Uterus (tissue), 4 donors: Measurements from ENCODE around the gene CMAS. TPM values are rescaled to one million over a fixed set of nuclear protein-coding genes. Genes with fewer than 3 reads are reported as not detected.

ENCODE experiments used
- DNase-seq, 2 donors: peaks; one replicate each; pipeline ENCODE4 v3.0.0-alpha.2; 2019 to 2020
- H3K27ac ChIP-seq, 2 donors: fragments of 200-600 bp; sonication (generic); 1 replicate in 1 of 2; 2 replicates in 1 of 2; pipeline ENCODE4 v1.5.1; 2016 to 2018
- H3K27me3 ChIP-seq, 2 donors: fragments of 200-600 bp; sonication (generic); one replicate each; pipeline ENCODE4 v1.5.1; 2018 to 2019; ENCODE audit warnings: control low read depth in 1 of 2
- H3K36me3 ChIP-seq, 2 donors: fragments of 200-600 bp; sonication (generic); one replicate each; pipeline ENCODE4 v1.5.1; 2019; ENCODE audit warnings: control low read depth in 1 of 2
- H3K4me1 ChIP-seq, 2 donors: fragments of 200-600 bp; sonication (generic); one replicate each; pipeline ENCODE4 v1.5.1; 2018 to 2019; ENCODE audit warnings: control low read depth in 1 of 2
- H3K4me3 ChIP-seq, 2 donors: fragments of 200-600 bp; sonication (generic); 1 replicate in 1 of 2; 2 replicates in 1 of 2; pipeline ENCODE4 v1.5.1; 2018 to 2019; ENCODE audit warnings: mild to moderate bottlenecking in 1 of 2
- H3K9me3 ChIP-seq, 2 donors: fragments of 200-600 bp; sonication (generic); one replicate each; pipeline ENCODE4 v1.5.1; 2019; ENCODE audit warnings: control low read depth in 1 of 2
- CTCF ChIP-seq, 4 experiments: fragments of 200-600 bp in 2 of 4; fragments of 450-650 bp in 2 of 4; sonication (generic) in 2 of 4; IDR thresholded peaks; one replicate each; pipeline ENCODE4 v1.5.1; 2016 to 2019; ENCODE audit warnings: antibody characterized with exemption in 4 of 4, mild to moderate bottlenecking in 2 of 4, moderate library complexity in 1 of 4
- POLR2A ChIP-seq, 2 donors: fragments of 450-650 bp; IDR thresholded peaks; one replicate each; pipeline ENCODE4 v1.6.1; 2016; ENCODE audit warnings: antibody characterized with exemption in 2 of 2, mild to moderate bottlenecking in 1 of 2, moderate library complexity in 1 of 2
- intact Hi-C: fragments of 100-400 bp; cut with DNase I; formaldehyde crosslinking; loops from one replicate; pipeline ENCODE4 v1.15.1; 2023; ENCODE audit warnings: low total_unique reads
- total RNA-seq, 4 donors: library from RNA; depleted of rRNA in 3 of 4; stranded (reverse); fragments of >200 nt in 3 of 4; gene quantifications; one replicate each; pipeline versions ENCODE4 v1.1.0 to v1.2.4, GENCODE V29; 2014 to 2023
- donor health status: DM: yes; HTN: yes; CAD: no.

CMAS gene
- total RNA-seq, 4 donors from 2014 or later, result 34.8 to 53.2 (median 39.9) TPM

DNA sequence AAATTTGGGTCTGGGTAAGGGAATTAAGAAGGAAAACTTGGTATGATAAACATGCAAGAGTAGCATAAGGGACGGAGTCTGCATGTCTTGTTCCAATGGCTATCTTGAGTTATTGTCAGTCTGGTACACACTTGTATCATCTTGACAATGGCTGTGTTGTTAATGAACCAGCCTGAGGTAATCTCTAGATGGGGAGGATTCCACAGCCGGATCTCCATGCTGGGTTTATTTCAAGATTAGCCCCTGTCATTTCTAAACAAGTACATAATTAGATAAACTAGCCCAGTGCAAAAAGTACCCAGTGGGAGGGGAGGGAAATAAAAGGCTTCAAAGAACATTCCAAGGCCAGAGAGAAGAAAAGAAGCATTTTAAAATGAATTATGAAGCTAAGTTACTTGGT is 16.5 kb upstream of the CMAS start:
- DNase-seq, result no peak
- Histone ChIP-seq H3K4me1 (no peaks in the 10 kb centered on the region), H3K27ac (no peak overlapping the region), H3K27me3 (no peaks in the 10 kb centered on the region), H3K9me3 (no peaks in the 10 kb centered on the region), H3K36me3 (no peaks in the 10 kb centered on the region), H3K4me3 (no peak overlapping the region)
- intact Hi-C loops, result no loop called here
- no peak for TF ChIP-seq POLR2A (IDR thresholded peaks at IDR 0.05)
- no peak for TF ChIP-seq CTCF (IDR thresholded peaks at IDR 0.05)

- TF ChIP-seq POLR2A (IDR thresholded peaks at IDR 0.05), result no peak
- no peak for TF ChIP-seq CTCF (IDR thresholded peaks at IDR 0.05)
- intact Hi-C loops, result no loop called here
- Histone ChIP-seq H3K27ac (no peak overlapping the region), H3K9me3 (no peaks in the 10 kb centered on the region), H3K4me1 (peaks cover 0 to 3% of the 10 kb centered on the region in 2 donors), H3K4me3 (no peak overlapping the region), H3K36me3 (no peaks in the 10 kb centered on the region), H3K27me3 (no peaks in the 10 kb centered on the region)
- DNase-seq, result no peak
Observed at GRCh38 chr12:22029991-22030390, 16.0 kb upstream of the CMAS start.

GRCh38 chr12:22032732-22033131 is 13.3 kb upstream of the CMAS start:
- H3K36me3 ChIP-seq, result no peaks in the 10 kb centered on the region
- intact Hi-C loops, result no loop called here
- H3K9me3 ChIP-seq, result no peaks in the 10 kb centered on the region
- TF ChIP-seq CTCF (IDR thresholded peaks at IDR 0.05) (no peak), POLR2A (IDR thresholded peaks at IDR 0.05) (no peak)
- peaks cover 0 to 4% of the 10 kb centered on the region in 2 donors for H3K4me1 ChIP-seq
- no peak overlapping the region for H3K4me3 ChIP-seq
- no peak for DNase-seq
- H3K27me3 ChIP-seq, result no peaks in the 10 kb centered on the region
- no peak overlapping the region for H3K27ac ChIP-seq

DNA sequence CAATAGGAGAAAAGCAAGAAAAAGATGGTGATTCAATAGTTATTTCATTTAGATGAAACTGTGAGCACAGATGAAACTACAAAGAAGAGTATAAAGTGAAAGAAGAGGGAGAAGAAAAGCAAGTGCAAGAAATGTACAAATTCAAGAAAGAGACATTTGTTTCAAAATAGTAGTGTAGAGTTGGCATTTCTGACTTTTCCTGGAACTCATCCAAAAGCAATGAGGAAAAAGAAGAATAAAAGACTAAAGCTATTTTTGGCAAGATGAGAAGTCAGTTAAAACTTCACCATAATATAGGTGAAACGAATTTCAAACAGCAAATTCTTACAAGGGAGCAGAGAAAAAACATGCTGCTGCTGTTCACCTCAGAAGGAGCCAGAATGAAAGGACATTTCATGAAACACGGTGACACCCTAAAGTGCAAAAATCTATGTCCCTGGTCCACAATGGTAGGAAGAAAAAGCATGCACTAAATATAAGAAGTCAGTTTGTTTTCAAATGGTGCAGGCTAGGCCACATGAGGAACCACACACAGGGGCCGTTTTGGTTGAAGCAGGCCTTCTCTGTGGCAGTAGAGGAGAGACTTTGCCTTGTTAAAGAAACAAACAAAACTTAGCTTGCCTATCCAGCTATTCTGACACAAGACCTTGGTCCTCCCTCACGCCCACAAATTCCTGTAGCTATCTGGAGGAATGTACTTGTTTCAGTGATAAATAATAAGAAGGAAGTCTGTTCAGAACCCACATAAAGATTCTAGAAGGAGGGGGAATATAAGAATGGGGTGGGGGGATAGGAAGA is 11.1 kb upstream of the CMAS start:
- Histone ChIP-seq H3K9me3 (no peaks in the 10 kb centered on the region), H3K4me1 (peaks cover 0 to 4% of the 10 kb centered on the region in 2 donors), H3K27ac (peak overlapping the region; percentile 33 to 41), H3K4me3 (no peak overlapping the region), H3K27me3 (no peaks in the 10 kb centered on the region), H3K36me3 (no peaks in the 10 kb centered on the region)
- intact Hi-C loops, result no loop called here
- TF ChIP-seq POLR2A (IDR thresholded peaks at IDR 0.05), result no peak
- no peak for TF ChIP-seq CTCF (IDR thresholded peaks at IDR 0.05)
- DNase-seq, result no peak

DNA sequence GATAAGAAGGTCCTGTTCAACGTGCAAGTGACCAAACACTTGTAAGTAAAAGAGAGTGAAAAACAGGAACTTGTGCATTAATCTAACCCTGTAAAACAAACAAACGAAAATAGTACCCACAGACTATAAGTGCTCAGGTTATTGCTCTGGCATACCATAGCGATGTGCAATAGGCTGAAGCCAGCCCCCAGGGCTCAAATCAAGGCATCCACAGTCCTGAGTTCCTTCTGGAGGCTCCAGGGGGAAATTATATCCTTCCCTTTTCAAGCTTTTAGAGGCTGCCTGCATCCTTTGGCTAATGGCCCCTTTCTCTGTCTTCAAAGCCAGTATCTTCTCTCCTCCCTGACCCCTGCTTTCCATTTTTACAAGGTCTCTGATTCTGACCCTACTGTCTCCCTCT is 8.1 kb upstream of the CMAS start:
- Histone ChIP-seq H3K36me3 (no peaks in the 10 kb centered on the region), H3K9me3 (no peaks in the 10 kb centered on the region), H3K27me3 (no peaks in the 10 kb centered on the region), H3K27ac (no peak overlapping the region), H3K4me1 (peaks cover 0 to 4% of the 10 kb centered on the region in 2 donors), H3K4me3 (no peak overlapping the region)
- TF ChIP-seq CTCF (IDR thresholded peaks at IDR 0.05) (no peak), POLR2A (IDR thresholded peaks at IDR 0.05) (no peak)
- intact Hi-C loops, result no loop called here
- no peak for DNase-seq
